Thyroid gland (tissue), 4 donors: ENCODE measurements around the gene OPTN. TPM values are rescaled to one million over a fixed set of nuclear protein-coding genes. Genes with fewer than 3 reads are reported as not detected.

Experiments
- DNase-seq, 2 donors: peaks; one replicate each; pipeline ENCODE4 v3.0.0-alpha.2; 2019
- H3K27ac ChIP-seq, 3 donors: fragments of 200-600 bp; sonication (generic); 1 replicate in 2 of 3; 2 replicates in 1 of 3; pipeline ENCODE4 v1.5.1; 2016 to 2019; ENCODE audit warnings: mild to moderate bottlenecking in 1 of 3, moderate library complexity in 1 of 3
- H3K27me3 ChIP-seq: fragments of 200-600 bp; sonication (generic); one replicate; pipeline ENCODE4 v1.5.1; 2019
- H3K36me3 ChIP-seq, 2 donors: fragments of 200-600 bp; sonication (generic); one replicate each; pipeline ENCODE4 v1.5.1; 2016 to 2019
- H3K4me1 ChIP-seq, 2 donors: fragments of 200-600 bp; sonication (generic); one replicate each; pipeline ENCODE4 v1.5.1; 2017 to 2019
- H3K4me3 ChIP-seq, 3 donors: fragments of 200-600 bp; sonication (generic); replicated peaks in 1 of 3; 1 replicate in 2 of 3; 2 replicates in 1 of 3; pipeline ENCODE4 v1.5.1; 2016; ENCODE audit warnings: mild to moderate bottlenecking in 1 of 3
- H3K9me3 ChIP-seq: fragments of 200-600 bp; sonication (generic); one replicate; pipeline ENCODE4 v1.5.1; 2017
- CTCF ChIP-seq, 6 experiments: fragments of 200-600 bp in 3 of 6; fragments of 450-650 bp in 3 of 6; sonication (generic) in 3 of 6; IDR thresholded peaks; one replicate each; pipeline ENCODE4 v1.5.1; 2016 to 2019; ENCODE audit warnings: antibody characterized with exemption in 6 of 6, mild to moderate bottlenecking in 2 of 6, inconsistent platforms in 1 of 6, moderate library complexity in 1 of 6
- POLR2A ChIP-seq, 2 donors: fragments of 450-650 bp; IDR thresholded peaks; one replicate each; pipeline ENCODE4 v1.6.1; 2017; ENCODE audit warnings: antibody characterized with exemption in 2 of 2, mild to moderate bottlenecking in 2 of 2, moderate library complexity in 1 of 2
- WGBS, 2 donors: methylation state at CpG; one replicate each; pipeline ENCODE4 v1.1.5; 2017; 5-methylcytosine and 5-hydroxymethylcytosine counted together
- intact Hi-C: fragments of 100-400 bp; cut with DNase I; formaldehyde crosslinking; loops from one replicate; pipeline ENCODE4 v1.15.1; 2023
- total RNA-seq, 4 donors: library from RNA; depleted of rRNA; stranded (reverse); fragments of >200 nt; gene quantifications; one replicate each; pipeline ENCODE4 v1.2.3, GENCODE V29; 2016

The OPTN gene
- total RNA-seq, 4 donors from 2014 or later, result 19.9 to 39.5 (median 26.8) TPM

- Histone ChIP-seq H3K27me3 (no peaks in the 10 kb centered on the region), H3K4me3 (no peak overlapping the region), H3K9me3 (no peaks in the 10 kb centered on the region), H3K27ac (no peak overlapping the region), H3K36me3 (no peaks in the 10 kb centered on the region), H3K4me1 (peaks cover 0 to 3% of the 10 kb centered on the region in 2 donors)
- 88 to 91% methylated on average over 3 of the region's 3 CpGs for WGBS, 2 donors
- intact Hi-C loops, result loop anchor here (10.0 kb wide), 1 partner anchor 190 kb away; no protein-coding TSS in a partner anchor
- no peak for DNase-seq
- no peak for TF ChIP-seq POLR2A (IDR thresholded peaks at IDR 0.05)
- no peak for TF ChIP-seq CTCF (IDR thresholded peaks at IDR 0.05)
Measured at GRCh38 chr10:13095094-13095493, 4.9 kb upstream of the OPTN start.

- TF ChIP-seq POLR2A (IDR thresholded peaks at IDR 0.05), result no peak
- TF ChIP-seq CTCF (IDR thresholded peaks at IDR 0.05), result no peak
- no peak overlapping the region for H3K4me3 ChIP-seq
- no peaks in the 10 kb centered on the region for H3K9me3 ChIP-seq
- H3K36me3 ChIP-seq, result no peaks in the 10 kb centered on the region
- peaks cover 0 to 3% of the 10 kb centered on the region in 2 donors for H3K4me1 ChIP-seq
- DNase-seq, result no peak
- H3K27me3 ChIP-seq, result no peaks in the 10 kb centered on the region
- intact Hi-C loops, result loop anchor here (10.0 kb wide), 1 partner anchor 191 kb away; no protein-coding TSS in a partner anchor
- no peak overlapping the region for H3K27ac ChIP-seq
- WGBS, 2 donors, result 87 to 92% methylated on average over 2 of the region's 2 CpGs
Measured at GRCh38 chr10:13095929-13096328, 4.0 kb upstream of the OPTN start.

DNA sequence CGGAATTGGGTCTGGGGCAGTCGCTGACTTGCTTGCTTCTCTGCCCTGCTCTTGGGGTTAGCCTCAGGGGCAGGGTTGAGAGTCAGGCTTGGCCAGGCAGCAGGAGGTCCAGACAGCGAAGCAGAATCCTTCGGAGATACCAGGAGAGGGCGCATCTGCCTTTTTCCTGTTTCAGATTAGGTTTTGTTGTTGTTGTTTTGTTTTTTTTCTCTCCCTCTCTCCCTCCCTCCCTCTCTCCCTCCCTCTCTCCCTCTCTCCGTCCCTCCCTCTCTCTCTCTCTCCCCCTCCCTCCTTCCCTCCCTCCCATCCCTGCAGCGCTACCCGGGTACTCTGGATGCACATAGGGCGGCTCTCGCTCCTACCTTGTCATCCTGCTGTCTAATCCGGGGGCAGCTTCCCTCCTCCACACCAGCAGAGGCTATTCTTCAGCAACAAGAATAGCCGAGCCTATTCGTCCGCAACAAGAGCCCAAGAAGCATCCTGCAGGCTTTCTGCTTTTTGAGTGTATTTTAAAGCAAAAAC lies 758 bp upstream of the OPTN start:
- intact Hi-C loops, result loop anchor here (10.0 kb wide), 1 partner anchor 194 kb away; no protein-coding TSS in a partner anchor

GRCh38 chr10:13100349-13101294 lies 659 bp downstream of the OPTN start:
- TF ChIP-seq CTCF (IDR thresholded peaks at IDR 0.05), result no peak
- TF ChIP-seq POLR2A (IDR thresholded peaks at IDR 0.05), result no peak
- intact Hi-C loops, result no loop called here
- Histone ChIP-seq H3K27me3 (no peaks in the 10 kb centered on the region), H3K4me1 (peaks cover 0 to 3% of the 10 kb centered on the region in 2 donors), H3K9me3 (no peaks in the 10 kb centered on the region), H3K4me3 (peak overlapping the region; percentile 42 to 100 (median 99)), H3K27ac (peak overlapping the region; percentile 82 to 94 (median 92)), H3K36me3 (no peaks in the 10 kb centered on the region)
- 16 to 23% methylated on average over 12 to 18 of the region's 35 CpGs for WGBS, 2 donors
- DNase-seq, result peak; percentile 24

More for the DNA sequence above, 758 bp upstream of the OPTN start:
- TF ChIP-seq CTCF (IDR thresholded peaks at IDR 0.05), result peak in 2 of 6 experiments; percentile 14 to 23
- no peak for TF ChIP-seq POLR2A (IDR thresholded peaks at IDR 0.05)
- DNase-seq, result peak; percentile 21 to 22
- Histone ChIP-seq H3K4me1 (peaks cover 0 to 3% of the 10 kb centered on the region in 2 donors), H3K27me3 (no peaks in the 10 kb centered on the region), H3K9me3 (no peaks in the 10 kb centered on the region), H3K27ac (peak overlapping the region; percentile 10 to 94 (median 92)), H3K36me3 (no peaks in the 10 kb centered on the region), H3K4me3 (peak overlapping the region in 2 of 3 donors; percentile 99 to 100)
- WGBS, 2 donors, result 2 to 6% methylated on average over 14 of the region's 14 CpGs
